ENCODE data around the gene ACSM3. TPM values are rescaled to one million over a fixed set of nuclear protein-coding genes. Genes with fewer than 3 reads are reported as not detected.

The ACSM3 gene
- total RNA-seq, 1 donor from 2014 or later, result 122 TPM

DNA sequence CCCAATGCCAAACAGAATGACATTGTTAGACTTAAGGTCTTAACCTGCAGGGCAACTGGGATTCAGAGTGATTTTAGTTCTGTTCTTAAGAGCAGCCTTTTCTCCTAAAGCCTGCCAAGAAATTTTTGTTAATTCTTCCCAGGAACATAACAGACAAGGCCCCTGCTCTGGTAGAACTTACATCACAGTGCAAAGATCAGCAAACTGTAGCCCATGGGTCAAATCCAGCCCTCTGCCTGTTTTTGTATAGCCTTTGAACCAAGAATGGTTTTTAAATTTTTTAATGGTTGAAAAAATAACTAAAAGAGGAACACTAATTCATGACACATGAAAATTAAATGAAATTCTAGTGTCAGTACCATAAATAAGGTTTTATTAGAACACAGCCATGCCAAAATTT, 3.8 kb downstream of the ACSM3 start:
- peaks cover 25% of the 10 kb centered on the region for H3K36me3 Mint-ChIP-seq
- H3K9me3 Mint-ChIP-seq, result peaks cover 14% of the 10 kb centered on the region

DNA sequence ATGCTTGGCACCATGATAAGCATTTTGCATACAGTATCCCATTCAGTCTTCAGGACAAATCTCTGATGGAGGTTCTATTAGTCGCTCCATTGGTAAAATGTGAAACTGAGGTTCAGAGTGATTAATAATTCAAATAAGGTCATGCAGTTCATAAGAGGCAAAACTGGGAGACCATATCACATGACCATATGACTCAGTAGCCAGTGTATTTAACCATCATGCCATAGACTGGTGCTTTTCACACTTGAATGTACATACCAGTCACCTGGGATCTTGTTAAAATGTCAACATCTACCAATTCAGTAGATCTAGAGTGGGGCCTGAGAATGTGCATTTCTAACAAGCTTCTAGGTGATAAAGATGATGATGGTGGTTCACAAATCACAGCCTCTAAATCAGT, 4.3 kb downstream of the ACSM3 start:
- Mint-ChIP-seq H3K4me3 (no peak overlapping the region), H3K4me1 (peaks cover 8% of the 10 kb centered on the region), H3K9me3 (peaks cover 16% of the 10 kb centered on the region), H3K36me3 (peaks cover 27% of the 10 kb centered on the region), H3K27me3 (ENCODE audit: low read depth) (no peaks in the 10 kb centered on the region), H3K27ac (no peak overlapping the region)
- TF ChIP-seq, protein P1, sequence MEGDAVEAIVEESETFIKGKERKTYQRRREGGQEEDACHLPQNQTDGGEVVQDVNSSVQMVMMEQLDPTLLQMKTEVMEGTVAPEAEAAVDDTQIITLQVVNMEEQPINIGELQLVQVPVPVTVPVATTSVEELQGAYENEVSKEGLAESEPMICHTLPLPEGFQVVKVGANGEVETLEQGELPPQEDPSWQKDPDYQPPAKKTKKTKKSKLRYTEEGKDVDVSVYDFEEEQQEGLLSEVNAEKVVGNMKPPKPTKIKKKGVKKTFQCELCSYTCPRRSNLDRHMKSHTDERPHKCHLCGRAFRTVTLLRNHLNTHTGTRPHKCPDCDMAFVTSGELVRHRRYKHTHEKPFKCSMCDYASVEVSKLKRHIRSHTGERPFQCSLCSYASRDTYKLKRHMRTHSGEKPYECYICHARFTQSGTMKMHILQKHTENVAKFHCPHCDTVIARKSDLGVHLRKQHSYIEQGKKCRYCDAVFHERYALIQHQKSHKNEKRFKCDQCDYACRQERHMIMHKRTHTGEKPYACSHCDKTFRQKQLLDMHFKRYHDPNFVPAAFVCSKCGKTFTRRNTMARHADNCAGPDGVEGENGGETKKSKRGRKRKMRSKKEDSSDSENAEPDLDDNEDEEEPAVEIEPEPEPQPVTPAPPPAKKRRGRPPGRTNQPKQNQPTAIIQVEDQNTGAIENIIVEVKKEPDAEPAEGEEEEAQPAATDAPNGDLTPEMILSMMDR (IDR thresholded peaks at IDR 0.05; ENCODE audit: unreplicated experiment), result no peak
- DNase-seq (ENCODE audit: low spot score in 2 of 2, unreplicated experiment in 2 of 2), result no peak

More for the DNA sequence above, 3.8 kb downstream of the ACSM3 start:
- H3K27ac Mint-ChIP-seq, result no peak overlapping the region
- no peaks in the 10 kb centered on the region for H3K27me3 Mint-ChIP-seq (ENCODE audit: low read depth)
- TF ChIP-seq, protein P1 (IDR thresholded peaks at IDR 0.05; ENCODE audit: unreplicated experiment), result no peak
- peaks cover 9% of the 10 kb centered on the region for H3K4me1 Mint-ChIP-seq
- DNase-seq (ENCODE audit: low spot score in 2 of 2, unreplicated experiment in 2 of 2), result no peak
- no peak overlapping the region for H3K4me3 Mint-ChIP-seq

DNA sequence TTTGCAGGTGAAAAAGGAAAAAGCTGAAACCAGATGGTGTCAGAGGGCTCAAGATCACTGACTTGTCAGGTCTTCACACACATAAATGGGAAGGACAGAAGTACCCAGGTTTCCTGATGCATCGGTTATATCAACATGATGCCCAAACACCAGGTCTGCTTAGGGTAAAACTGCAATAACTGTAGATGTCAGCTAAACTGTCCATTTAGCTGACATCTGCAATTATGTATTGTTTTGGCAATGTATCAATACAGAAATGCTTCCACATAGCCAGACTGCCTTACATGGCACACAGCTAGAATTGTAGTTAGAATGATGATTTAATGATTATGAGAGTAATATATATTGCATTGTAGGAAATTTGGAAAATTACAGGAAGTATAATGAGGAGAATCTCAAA, 5.0 kb downstream of the ACSM3 start:
- Mint-ChIP-seq H3K4me3 (no peak overlapping the region), H3K27ac (no peak overlapping the region), H3K36me3 (peaks cover 33% of the 10 kb centered on the region), H3K4me1 (peaks cover 2% of the 10 kb centered on the region), H3K9me3 (peaks cover 19% of the 10 kb centered on the region), H3K27me3 (ENCODE audit: low read depth) (no peaks in the 10 kb centered on the region)
- TF ChIP-seq, protein P1 (IDR thresholded peaks at IDR 0.05; ENCODE audit: unreplicated experiment), result no peak
- no peak for DNase-seq (ENCODE audit: low spot score in 2 of 2, unreplicated experiment in 2 of 2)

DNA sequence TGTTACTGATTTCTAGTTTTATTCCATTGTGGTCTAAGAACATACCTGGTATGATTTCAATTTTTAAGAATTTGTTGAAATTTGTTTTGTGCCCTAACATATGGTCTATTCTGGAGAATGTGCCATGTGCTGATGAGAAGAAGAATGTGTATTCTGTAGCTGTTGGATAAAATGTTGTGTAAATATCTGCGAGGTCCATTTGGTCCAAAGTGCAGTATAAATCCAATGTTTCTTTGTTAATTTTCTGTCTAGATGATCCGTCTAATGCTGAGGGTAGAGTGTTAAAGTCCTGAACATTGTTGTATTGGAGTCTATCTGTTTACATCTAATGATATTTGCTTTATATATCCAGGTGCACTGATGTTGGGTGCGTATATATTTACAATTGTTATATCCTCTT, 9.9 kb downstream of the ACSM3 start:
- Mint-ChIP-seq H3K4me3 (no peak overlapping the region), H3K27ac (no peak overlapping the region), H3K27me3 (ENCODE audit: low read depth) (no peaks in the 10 kb centered on the region), H3K4me1 (peaks cover 9% of the 10 kb centered on the region), H3K9me3 (peaks cover 19% of the 10 kb centered on the region), H3K36me3 (peaks cover 34% of the 10 kb centered on the region)
- DNase-seq (ENCODE audit: low spot score in 2 of 2, unreplicated experiment in 2 of 2), result no peak
- TF ChIP-seq, protein P1 (IDR thresholded peaks at IDR 0.05; ENCODE audit: unreplicated experiment), result no peak

DNA sequence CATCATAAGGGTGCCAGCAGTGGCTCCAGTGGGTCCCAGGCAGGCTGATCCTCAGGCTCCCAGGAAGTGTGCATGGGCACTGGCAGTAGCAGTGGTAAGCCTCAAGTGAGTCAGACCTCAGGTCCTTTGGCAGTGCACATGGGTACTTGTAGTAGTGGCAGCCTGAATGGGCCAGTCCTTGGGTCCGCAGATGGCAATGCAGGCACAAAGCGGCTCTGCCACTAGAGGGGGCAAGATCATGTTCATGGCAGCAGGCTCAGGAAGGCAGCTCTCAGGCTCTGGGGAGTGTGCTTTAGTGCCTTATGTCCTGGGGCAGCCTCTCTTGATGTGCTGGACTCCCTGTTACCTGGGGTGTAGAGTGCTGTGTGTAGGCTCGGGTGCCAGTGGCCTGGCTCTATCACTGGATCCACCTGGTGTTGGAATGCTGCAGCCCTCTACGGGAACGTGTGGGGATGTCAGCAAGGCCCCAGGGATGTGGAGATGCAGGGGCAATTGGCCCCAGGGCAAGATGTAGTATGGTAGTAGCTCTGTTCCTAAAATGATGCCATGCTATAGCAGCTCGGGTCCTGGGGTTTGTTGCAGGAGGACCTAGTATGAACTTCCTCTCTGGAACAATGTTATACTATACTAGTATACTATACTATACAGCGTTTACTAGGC, 11.0 kb downstream of the ACSM3 start:
- Mint-ChIP-seq H3K27me3 (ENCODE audit: low read depth) (no peaks in the 10 kb centered on the region), H3K27ac (no peak overlapping the region), H3K4me3 (no peak overlapping the region), H3K9me3 (peaks cover 19% of the 10 kb centered on the region), H3K4me1 (peaks cover 9% of the 10 kb centered on the region), H3K36me3 (peaks cover 34% of the 10 kb centered on the region)
- TF ChIP-seq, protein P1 (IDR thresholded peaks at IDR 0.05; ENCODE audit: unreplicated experiment), result peak; percentile 35
- DNase-seq (ENCODE audit: low spot score in 2 of 2, unreplicated experiment in 2 of 2), result no peak
